ENCODE data around the gene CYP4A11. TPM values are rescaled to one million over a fixed set of nuclear protein-coding genes. Genes with fewer than 3 reads are reported as not detected.
"Not testable (repeated sequence)": the region's sequence is repeated elsewhere in the genome, so short reads cannot be mapped to it uniquely, and the experiment has no call there.

CYP4A11 gene, protein sequence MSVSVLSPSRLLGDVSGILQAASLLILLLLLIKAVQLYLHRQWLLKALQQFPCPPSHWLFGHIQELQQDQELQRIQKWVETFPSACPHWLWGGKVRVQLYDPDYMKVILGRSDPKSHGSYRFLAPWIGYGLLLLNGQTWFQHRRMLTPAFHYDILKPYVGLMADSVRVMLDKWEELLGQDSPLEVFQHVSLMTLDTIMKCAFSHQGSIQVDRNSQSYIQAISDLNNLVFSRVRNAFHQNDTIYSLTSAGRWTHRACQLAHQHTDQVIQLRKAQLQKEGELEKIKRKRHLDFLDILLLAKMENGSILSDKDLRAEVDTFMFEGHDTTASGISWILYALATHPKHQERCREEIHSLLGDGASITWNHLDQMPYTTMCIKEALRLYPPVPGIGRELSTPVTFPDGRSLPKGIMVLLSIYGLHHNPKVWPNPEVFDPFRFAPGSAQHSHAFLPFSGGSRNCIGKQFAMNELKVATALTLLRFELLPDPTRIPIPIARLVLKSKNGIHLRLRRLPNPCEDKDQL
- total RNA-seq (under 1 TPM; 0.69 to 0.72 TPM), polyA plus RNA-seq (ENCODE audit: insufficient read length in 2 of 2) (1 to 10 TPM; 3.1 to 3.5 TPM)
- long read RNA-seq, donor 1 = 0 reads
- long read RNA-seq, donor 2, partial matches to known transcripts = 12 of 13 reads
- long read RNA-seq, donor 2, other reads (novel, unspliced or antisense) = 0 of 13 reads
- long read RNA-seq, donor 3 = 0 reads
- long read RNA-seq, donor 4 = 0 reads

DNA sequence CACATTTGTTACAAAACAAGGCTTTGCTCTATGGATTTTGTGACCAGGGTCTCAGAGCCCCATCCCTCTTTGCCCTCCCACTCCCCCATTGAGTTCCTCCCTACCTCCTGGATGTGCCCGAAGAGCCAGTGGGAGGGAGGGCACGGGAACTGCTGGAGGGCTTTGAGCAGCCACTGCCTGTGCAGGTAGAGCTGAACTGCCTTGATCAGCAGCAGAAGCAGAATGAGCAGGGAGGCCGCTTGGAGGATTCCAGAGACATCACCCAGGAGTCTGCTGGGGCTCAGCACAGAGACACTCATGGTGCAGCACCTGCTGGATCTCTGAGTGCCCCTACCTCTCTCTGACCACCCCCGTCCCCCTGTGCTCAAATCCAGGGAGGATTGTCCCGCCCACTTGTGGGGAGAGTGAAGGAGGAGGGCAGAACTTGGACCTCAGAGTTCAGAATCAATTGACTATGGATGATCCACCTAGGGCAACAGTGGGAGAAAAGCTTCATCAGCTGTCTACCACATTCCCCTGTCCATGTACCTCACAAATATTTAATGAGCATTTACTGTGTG lies at the start of gene CYP4A11:
TSS of gene CYP4A11 (minus strand) at position 342 of the 560 bp plus-strand sequence. CDS start at position 299, 43 bp downstream.
- no peak within 1 kb of the TSS for H3K4me3 ChIP-seq (ENCODE audit: low read depth, low read length)
- no peaks in the 10 kb centered on the region for H3K4me1 ChIP-seq (ENCODE audit: control insufficient read depth, insufficient read depth, low read length)
- H3K36me3 ChIP-seq (ENCODE audit: control insufficient read depth, insufficient read depth, low read length) = no peaks in the 10 kb centered on the region
- 86% methylated on average over 1 of the region's 5 CpGs for WGBS (ENCODE audit: insufficient coverage)
- H3K9me3 ChIP-seq (ENCODE audit: control insufficient read depth, insufficient read depth, low read length) = no peaks in the 10 kb centered on the region
- DNase-seq (ENCODE audit: low read depth in 4 of 6, low spot score in 6 of 6) = no peak
- H3K27me3 ChIP-seq (ENCODE audit: control insufficient read depth, insufficient read depth, low read length) = no peaks in the 10 kb centered on the region
- no peak within 1 kb of the TSS for H3K27ac ChIP-seq (ENCODE audit: low read depth, low read length)

DNA sequence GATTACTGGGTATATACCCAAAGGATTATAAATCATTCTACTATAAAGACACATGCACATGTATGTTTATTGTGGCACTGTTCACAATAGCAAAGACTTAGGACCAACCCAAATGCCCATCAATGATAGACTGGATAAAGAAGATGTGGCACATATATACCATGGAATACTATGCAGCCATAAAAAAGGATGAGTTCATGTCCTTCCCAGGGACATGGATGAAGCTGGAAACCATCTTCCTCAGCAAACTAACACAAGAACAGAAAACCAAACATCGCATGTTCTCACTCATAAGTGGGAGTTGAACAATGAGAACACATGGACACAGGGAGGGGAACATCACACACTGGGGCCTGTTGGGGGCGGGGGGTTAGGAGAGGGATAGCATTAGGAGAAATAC lies 49.3 kb upstream of the CYP4A11 start:
- not testable (repeated sequence) for H3K4me1 ChIP-seq (ENCODE audit: control insufficient read depth, insufficient read depth, low read length); H3K4me3 ChIP-seq (ENCODE audit: low read depth, low read length); H3K27me3 ChIP-seq (ENCODE audit: control insufficient read depth, insufficient read depth, low read length); H3K36me3 ChIP-seq (ENCODE audit: control insufficient read depth, insufficient read depth, low read length); H3K27ac ChIP-seq (ENCODE audit: low read depth, low read length); DNase-seq (ENCODE audit: low read depth in 4 of 6, low spot score in 6 of 6); H3K9me3 ChIP-seq (ENCODE audit: control insufficient read depth, insufficient read depth, low read length)
- no CpG with 5 or more reads among the region's 2 CpGs for whole genome bisulfite sequencing (ENCODE audit: insufficient coverage)

DNA sequence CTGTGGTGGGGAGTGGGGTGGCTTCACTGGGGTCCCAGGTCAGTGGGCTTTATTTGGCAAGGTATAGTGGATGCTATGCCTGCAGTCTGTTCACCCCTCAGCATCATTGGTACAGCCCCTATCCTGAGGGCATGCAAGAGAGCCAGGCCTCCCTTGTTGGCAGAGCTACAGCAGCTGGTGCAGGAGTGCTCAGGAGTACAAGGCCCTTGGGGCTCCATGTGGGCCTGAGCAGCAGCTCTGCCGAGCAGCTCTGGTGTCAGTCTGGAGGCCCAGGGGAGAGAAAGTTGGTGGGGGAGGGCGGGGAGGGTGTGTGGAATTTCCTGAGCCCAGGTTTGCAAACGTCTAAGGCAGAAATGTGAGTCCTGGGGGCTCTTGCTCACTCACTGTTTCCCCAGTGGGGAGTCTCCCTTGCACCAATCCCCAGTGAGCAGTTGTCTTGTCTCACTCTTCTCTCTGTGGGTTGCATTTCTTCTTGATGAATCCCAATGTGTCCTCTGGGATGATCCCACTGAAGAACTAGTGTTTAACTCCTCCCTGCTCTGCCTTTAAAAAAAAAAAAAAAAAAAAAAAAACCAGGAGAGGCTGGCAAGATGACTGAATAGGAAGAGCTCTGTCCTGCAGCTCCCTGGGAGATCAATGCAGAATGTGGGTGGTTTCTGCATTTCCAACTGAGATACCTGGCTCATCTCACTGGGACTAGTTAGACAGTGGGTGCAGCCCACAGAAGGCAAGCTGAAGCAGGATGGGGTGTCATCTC lies 42.7 kb upstream of the CYP4A11 start:
- WGBS (ENCODE audit: insufficient coverage) = 25% methylated on average over 2 of the region's 3 CpGs
- Histone ChIP-seq H3K4me1 (ENCODE audit: control insufficient read depth, insufficient read depth, low read length) (peaks cover 18% of the 10 kb centered on the region), H3K27me3 (ENCODE audit: control insufficient read depth, insufficient read depth, low read length) (no peaks in the 10 kb centered on the region), H3K27ac (ENCODE audit: low read depth, low read length) (no peak overlapping the region), H3K4me3 (ENCODE audit: low read depth, low read length) (no peak overlapping the region), H3K9me3 (ENCODE audit: control insufficient read depth, insufficient read depth, low read length) (no peaks in the 10 kb centered on the region), H3K36me3 (ENCODE audit: control insufficient read depth, insufficient read depth, low read length) (no peaks in the 10 kb centered on the region)
- DNase-seq (ENCODE audit: low read depth in 4 of 6, low spot score in 6 of 6) = peak in 1 of 6 donors; percentile 85

DNA sequence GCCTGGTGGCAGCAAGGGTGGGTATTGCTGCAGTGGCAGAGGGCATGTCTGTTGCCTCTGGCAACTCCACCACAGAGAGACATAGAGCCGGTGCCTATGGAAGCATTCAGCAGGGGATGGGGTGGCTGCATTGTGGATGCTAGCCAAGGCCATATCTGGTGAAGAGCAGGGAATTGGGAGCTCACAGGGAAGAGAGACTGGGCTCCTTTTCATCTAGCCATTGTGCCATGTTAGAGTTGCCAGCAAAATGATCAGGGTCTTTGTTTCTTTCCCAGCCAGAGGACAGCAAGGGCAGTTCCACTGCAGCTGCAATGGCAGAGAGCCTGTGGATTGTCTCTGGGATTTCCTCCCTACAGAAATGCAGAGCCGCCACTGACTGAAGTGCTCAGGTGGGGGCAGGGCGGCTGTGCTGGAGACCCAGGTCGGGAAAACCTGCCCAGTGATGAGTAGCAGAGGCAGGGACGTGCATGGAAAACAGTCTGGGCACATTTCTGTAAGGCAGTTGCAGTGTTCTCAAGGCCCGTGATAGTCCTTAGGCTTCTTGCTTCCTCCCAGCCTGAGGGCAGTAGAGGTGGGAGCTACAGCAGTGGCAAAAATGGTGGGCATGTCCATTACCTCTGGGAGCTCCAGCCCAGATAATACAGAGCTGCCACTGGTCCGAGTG lies 42.0 kb upstream of the CYP4A11 start:
- H3K4me3 ChIP-seq (ENCODE audit: low read depth, low read length) = no peak overlapping the region

DNA sequence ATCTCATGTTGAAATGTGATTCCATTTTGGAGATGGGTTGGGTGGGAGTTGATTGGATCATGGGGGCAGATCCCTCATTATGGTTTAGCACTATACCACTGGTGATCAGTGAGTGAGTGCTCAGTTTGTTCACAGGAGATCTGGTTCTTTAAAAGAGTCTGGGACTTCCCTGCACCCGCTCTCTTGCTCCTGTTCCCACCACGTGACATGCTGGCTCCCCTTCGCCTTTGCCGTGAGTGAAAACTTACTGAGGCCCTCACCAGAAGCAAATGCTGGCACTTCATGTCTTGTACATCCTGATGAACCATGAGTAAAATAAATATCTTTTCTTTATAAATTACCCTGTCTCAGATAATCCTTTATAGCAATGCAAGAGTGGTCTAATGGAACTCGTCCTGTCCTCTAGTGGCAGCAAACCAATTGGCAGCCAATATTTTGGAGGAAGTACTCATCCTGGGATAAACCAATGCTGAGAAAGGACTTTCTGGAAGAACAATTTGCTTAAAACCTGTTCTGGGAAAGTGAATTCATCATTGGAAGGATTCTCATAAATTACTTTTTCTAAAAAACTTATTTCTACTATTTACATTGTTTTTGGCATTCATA lies 27.8 kb upstream of the CYP4A11 start:
- 79% methylated on average over 5 of the region's 5 CpGs for WGBS (ENCODE audit: insufficient coverage)
- no peak overlapping the region for H3K27ac ChIP-seq (ENCODE audit: low read depth, low read length)
- H3K27me3 ChIP-seq (ENCODE audit: control insufficient read depth, insufficient read depth, low read length) = no peaks in the 10 kb centered on the region
- no peaks in the 10 kb centered on the region for H3K9me3 ChIP-seq (ENCODE audit: control insufficient read depth, insufficient read depth, low read length)
- no peaks in the 10 kb centered on the region for H3K4me1 ChIP-seq (ENCODE audit: control insufficient read depth, insufficient read depth, low read length)
- H3K4me3 ChIP-seq (ENCODE audit: low read depth, low read length) = no peak overlapping the region
- no peaks in the 10 kb centered on the region for H3K36me3 ChIP-seq (ENCODE audit: control insufficient read depth, insufficient read depth, low read length)
- no peak for DNase-seq (ENCODE audit: low read depth in 4 of 6, low spot score in 6 of 6)

More for the DNA sequence above, 42.0 kb upstream of the CYP4A11 start:
- WGBS (ENCODE audit: insufficient coverage) = 36% methylated on average over 7 of the region's 7 CpGs
- Histone ChIP-seq H3K9me3 (ENCODE audit: control insufficient read depth, insufficient read depth, low read length) (no peaks in the 10 kb centered on the region), H3K27me3 (ENCODE audit: control insufficient read depth, insufficient read depth, low read length) (no peaks in the 10 kb centered on the region), H3K4me1 (ENCODE audit: control insufficient read depth, insufficient read depth, low read length) (peaks cover 18% of the 10 kb centered on the region), H3K36me3 (ENCODE audit: control insufficient read depth, insufficient read depth, low read length) (no peaks in the 10 kb centered on the region), H3K27ac (ENCODE audit: low read depth, low read length) (no peak overlapping the region)
- peak in 3 of 6 donors; percentile 33 to 60 (median 33) for DNase-seq (ENCODE audit: low read depth in 4 of 6, low spot score in 6 of 6)

DNA sequence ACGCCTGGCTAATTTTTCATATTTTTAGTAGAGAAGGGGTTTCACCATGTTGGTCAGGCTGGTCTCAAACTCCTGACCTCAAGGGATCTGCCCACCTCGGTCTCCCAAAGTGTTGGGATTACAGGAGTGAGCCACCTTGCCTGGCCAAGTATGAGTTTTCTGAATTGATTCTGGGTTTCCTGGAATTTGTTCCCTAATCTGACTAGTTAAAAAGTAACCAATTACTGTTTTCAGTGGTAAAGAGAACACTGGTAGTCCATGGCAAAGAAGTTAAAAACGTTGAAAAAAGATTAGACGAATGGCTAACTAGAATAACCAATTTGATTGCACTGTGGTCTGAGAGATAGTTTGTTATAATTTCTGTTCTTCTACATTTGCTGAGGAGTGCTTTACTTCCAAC lies 21.0 kb upstream of the CYP4A11 start:
- not testable (repeated sequence) for H3K36me3 ChIP-seq (ENCODE audit: control insufficient read depth, insufficient read depth, low read length); H3K9me3 ChIP-seq (ENCODE audit: control insufficient read depth, insufficient read depth, low read length); DNase-seq (ENCODE audit: low read depth in 4 of 6, low spot score in 6 of 6); H3K27me3 ChIP-seq (ENCODE audit: control insufficient read depth, insufficient read depth, low read length); H3K4me1 ChIP-seq (ENCODE audit: control insufficient read depth, insufficient read depth, low read length); H3K4me3 ChIP-seq (ENCODE audit: low read depth, low read length); H3K27ac ChIP-seq (ENCODE audit: low read depth, low read length)
- WGBS (ENCODE audit: insufficient coverage) = 87% methylated on average over 3 of the region's 4 CpGs

DNA sequence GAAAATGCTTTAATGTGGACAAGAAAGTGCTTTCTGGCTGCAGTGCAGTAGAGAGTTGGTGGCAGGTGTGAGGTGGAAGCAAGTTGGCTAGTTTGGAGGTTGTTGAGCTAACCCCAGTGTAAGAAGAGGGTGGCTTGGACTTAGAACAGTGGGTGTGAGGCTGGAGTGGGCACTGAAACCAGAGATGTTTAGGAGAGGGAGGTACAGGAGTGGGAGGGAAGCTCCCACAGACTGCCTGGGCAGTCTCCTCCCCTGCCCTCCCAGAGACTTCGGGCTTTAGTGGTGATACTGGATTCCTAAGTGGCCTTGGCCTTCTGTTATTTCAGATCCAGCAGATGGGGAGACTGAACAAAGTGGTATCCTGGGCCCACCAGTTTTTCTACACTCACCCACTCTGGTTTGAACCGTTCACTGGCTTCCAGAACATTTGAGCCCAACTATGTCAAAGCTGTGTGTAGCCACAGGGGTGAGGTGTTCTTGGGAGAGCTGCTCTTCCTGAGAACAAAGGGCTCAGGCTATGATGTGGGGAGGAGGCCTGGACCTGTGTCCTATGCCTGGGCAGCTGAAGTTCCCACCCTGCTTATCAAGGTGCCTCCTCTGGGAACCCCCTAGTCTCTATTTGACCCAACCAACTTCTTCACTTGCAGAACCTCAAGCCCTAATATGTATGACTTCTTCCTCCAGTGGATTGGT lies 19.9 kb upstream of the CYP4A11 start:
- DNase-seq (ENCODE audit: low read depth in 4 of 6, low spot score in 6 of 6) = no peak
- WGBS (ENCODE audit: insufficient coverage) = 50% methylated on average over 1 of the region's 2 CpGs
- Histone ChIP-seq H3K27ac (ENCODE audit: low read depth, low read length) (no peak overlapping the region), H3K27me3 (ENCODE audit: control insufficient read depth, insufficient read depth, low read length) (no peaks in the 10 kb centered on the region), H3K36me3 (ENCODE audit: control insufficient read depth, insufficient read depth, low read length) (no peaks in the 10 kb centered on the region), H3K4me1 (ENCODE audit: control insufficient read depth, insufficient read depth, low read length) (no peaks in the 10 kb centered on the region), H3K4me3 (ENCODE audit: low read depth, low read length) (no peak overlapping the region), H3K9me3 (ENCODE audit: control insufficient read depth, insufficient read depth, low read length) (no peaks in the 10 kb centered on the region)

DNA sequence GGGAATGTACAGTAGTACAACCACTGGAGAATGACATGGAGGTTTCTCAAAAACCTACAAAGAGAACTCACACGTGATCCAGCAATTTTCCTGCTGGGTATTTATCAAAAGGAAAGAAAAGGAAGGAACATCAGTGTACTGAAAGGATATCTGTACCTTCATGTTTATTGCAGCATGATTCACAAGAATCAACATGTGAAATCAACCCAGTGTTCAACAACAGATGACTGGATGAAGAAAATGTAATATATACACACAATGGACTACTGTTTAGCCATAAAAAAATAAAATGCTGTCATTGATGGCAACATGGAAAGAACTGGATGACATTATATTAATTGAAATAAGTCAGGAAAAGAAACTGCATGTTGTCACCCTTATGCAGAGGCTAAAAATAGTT lies 19.0 kb upstream of the CYP4A11 start:
- Histone ChIP-seq H3K9me3 (ENCODE audit: control insufficient read depth, insufficient read depth, low read length) (no peaks in the 10 kb centered on the region), H3K4me1 (ENCODE audit: control insufficient read depth, insufficient read depth, low read length) (no peaks in the 10 kb centered on the region), H3K27me3 (ENCODE audit: control insufficient read depth, insufficient read depth, low read length) (no peaks in the 10 kb centered on the region), H3K27ac (ENCODE audit: low read depth, low read length) (no peak overlapping the region), H3K4me3 (ENCODE audit: low read depth, low read length) (no peak overlapping the region), H3K36me3 (ENCODE audit: control insufficient read depth, insufficient read depth, low read length) (no peaks in the 10 kb centered on the region)
- WGBS (ENCODE audit: insufficient coverage) = no CpG with 5 or more reads among the region's 1 CpG
- no peak for DNase-seq (ENCODE audit: low read depth in 4 of 6, low spot score in 6 of 6)

Data from spinal cord (tissue), 10 donors.